NCI-H1417 treated with DMSO at 0.1 percent for 48 hours (cell line): Measurements from ENCODE around the gene NOTCH2.

ENCODE experiments used
- DNase-seq: peaks from one replicate; lab custom pipeline; 2025; lab: John Stamatoyannopoulos, UW

The NOTCH2 gene

GRCh38 chr1:119941392-119941791 lies 128.1 kb downstream of the NOTCH2 start:
- no peak for DNase-seq

GRCh38 chr1:119940697-119941096 lies 128.8 kb downstream of the NOTCH2 start:
- no peak for DNase-seq

GRCh38 chr1:119937198-119937597 lies 132.3 kb downstream of the NOTCH2 start:
- no peak for DNase-seq

GRCh38 chr1:119935915-119936314 lies 133.5 kb downstream of the NOTCH2 start:
- no peak for DNase-seq

GRCh38 chr1:119935373-119935772 lies 134.1 kb downstream of the NOTCH2 start:
- no peak for DNase-seq

GRCh38 chr1:119933397-119933796 lies 136.1 kb downstream of the NOTCH2 start:
- no peak for DNase-seq

GRCh38 chr1:119929643-119930315 lies 139.7 kb downstream of the NOTCH2 start:
- no peak for DNase-seq

- DNase-seq, result no peak
Observed at GRCh38 chr1:119926553-119926952, 142.9 kb downstream of the NOTCH2 start.

GRCh38 chr1:119924948-119925898 lies 144.2 kb downstream of the NOTCH2 start:
- no peak for DNase-seq

- no peak for DNase-seq
Observed at GRCh38 chr1:119920104-119920968, 149.1 kb downstream of the NOTCH2 start.

- no peak for DNase-seq
Observed at GRCh38 chr1:119919241-119919640, 150.2 kb downstream of the NOTCH2 start.

- no peak for DNase-seq
Observed at GRCh38 chr1:119918301-119918700, 151.2 kb downstream of the NOTCH2 start.

- no peak for DNase-seq
Observed at GRCh38 chr1:119917304-119918055, 152.0 kb downstream of the NOTCH2 start.

- no peak for DNase-seq
Observed at GRCh38 chr1:119915517-119915916, 153.9 kb downstream of the NOTCH2 start.

- DNase-seq, result no peak
Observed at GRCh38 chr1:119914071-119914470, 155.4 kb downstream of the NOTCH2 start.

- no peak for DNase-seq
Observed at GRCh38 chr1:119912963-119913362, 156.5 kb downstream of the NOTCH2 start.

GRCh38 chr1:119911775-119912174 lies 157.7 kb downstream of the NOTCH2 start:
- no peak for DNase-seq

- no peak for DNase-seq
Observed at GRCh38 chr1:119910618-119911017, 158.8 kb downstream of the NOTCH2 start.

GRCh38 chr1:119909890-119910596 lies 159.4 kb downstream of the NOTCH2 start:
- no peak for DNase-seq

GRCh38 chr1:119908661-119909060 lies 160.8 kb downstream of the NOTCH2 start:
- no peak for DNase-seq
